Stromal cell of bone marrow (primary cell): ENCODE results near the gene EGR4.

Source experiments
- DNase-seq: peaks from one replicate; pipeline ENCODE4 v3.0.0-alpha.2; 2012; ENCODE audit warnings: low read depth

EGR4 gene

GRCh38 chr2:73293534-73294171 lies at the start of gene EGR4:
Gene EGR4 (minus strand): TSS chr2:73293548. CDS start chr2:73293317, 231 bp downstream.
- peak; percentile 30 for DNase-seq

- no peak for DNase-seq
Measured at GRCh38 chr2:73341039-73341438, 47.7 kb upstream of the EGR4 start.

GRCh38 chr2:73339201-73339600 lies 45.9 kb upstream of the EGR4 start:
- no peak for DNase-seq

- DNase-seq, result no peak
Measured at GRCh38 chr2:73337828-73338227, 44.5 kb upstream of the EGR4 start.

GRCh38 chr2:73334620-73335019 lies 41.3 kb upstream of the EGR4 start:
- DNase-seq, result no peak

- DNase-seq, result no peak
Measured at GRCh38 chr2:73334045-73334444, 40.7 kb upstream of the EGR4 start.

- DNase-seq, result no peak
Measured at GRCh38 chr2:73333564-73333963, 40.2 kb upstream of the EGR4 start.

GRCh38 chr2:73324126-73324725 lies 30.9 kb upstream of the EGR4 start:
- DNase-seq, result no peak

- DNase-seq, result no peak
Measured at GRCh38 chr2:73323551-73323950, 30.2 kb upstream of the EGR4 start.

- no peak for DNase-seq
Measured at GRCh38 chr2:73314441-73314840, 21.1 kb upstream of the EGR4 start.

- DNase-seq, result no peak
Measured at GRCh38 chr2:73307720-73308119, 14.4 kb upstream of the EGR4 start.

GRCh38 chr2:73301636-73302035 lies 8.3 kb upstream of the EGR4 start:
- DNase-seq, result no peak

- no peak for DNase-seq
Measured at GRCh38 chr2:73300926-73301325, 7.6 kb upstream of the EGR4 start.

- DNase-seq, result no peak
Measured at GRCh38 chr2:73297586-73297985, 4.2 kb upstream of the EGR4 start.

GRCh38 chr2:73297151-73297559 lies 3.8 kb upstream of the EGR4 start:
- DNase-seq, result no peak

GRCh38 chr2:73295751-73296400 lies 2.5 kb upstream of the EGR4 start:
- no peak for DNase-seq

- no peak for DNase-seq
Measured at GRCh38 chr2:73294239-73294638, 891 bp upstream of the EGR4 start.

- DNase-seq, result no peak
Measured at GRCh38 chr2:73292906-73293533, 328 bp downstream of the EGR4 start.

GRCh38 chr2:73292316-73292905 lies 937 bp downstream of the EGR4 start:
- DNase-seq, result no peak

GRCh38 chr2:73291461-73292315 lies 1.7 kb downstream of the EGR4 start:
- no peak for DNase-seq

GRCh38 chr2:73291093-73291460 lies 2.3 kb downstream of the EGR4 start:
- DNase-seq, result peak; percentile 18
